ENCODE results near the gene SHISA7.
A peak's percentile ranks its signal among the peaks of the same experiment; 100 is the strongest.

SHISA7 gene

GRCh38 chr19:55442372-55442961 lies 633 bp downstream of the SHISA7 start:
- no peak for DNase-seq (ENCODE audit: low read depth)
- no peak for TF ChIP-seq CTCF (conservative IDR thresholded peaks at IDR 0.05; ENCODE audit: low read depth, low read length)

GRCh38 chr19:55441692-55442321 lies 1.3 kb downstream of the SHISA7 start:
- no peak for DNase-seq (ENCODE audit: low read depth)
- H3K4me3 ChIP-seq (ENCODE audit: low read depth, low read length), result no peak overlapping the region

More at GRCh38 chr19:55442372-55442961, 633 bp downstream of the SHISA7 start:
- no peak overlapping the region for H3K4me3 ChIP-seq (ENCODE audit: low read depth, low read length)

GRCh38 chr19:55441319-55441691 lies 1.8 kb downstream of the SHISA7 start:
- DNase-seq (ENCODE audit: low read depth), result no peak
- no peak for TF ChIP-seq CTCF (conservative IDR thresholded peaks at IDR 0.05; ENCODE audit: low read depth, low read length)
- H3K4me3 ChIP-seq (ENCODE audit: low read depth, low read length), result no peak overlapping the region

More at GRCh38 chr19:55441692-55442321, 1.3 kb downstream of the SHISA7 start:
- TF ChIP-seq CTCF (conservative IDR thresholded peaks at IDR 0.05; ENCODE audit: low read depth, low read length), result no peak

GRCh38 chr19:55440411-55441105 lies 2.5 kb downstream of the SHISA7 start:
- no peak for DNase-seq (ENCODE audit: low read depth)
- TF ChIP-seq CTCF (conservative IDR thresholded peaks at IDR 0.05; ENCODE audit: low read depth, low read length), result no peak
- no peak overlapping the region for H3K4me3 ChIP-seq (ENCODE audit: low read depth, low read length)

- TF ChIP-seq CTCF (conservative IDR thresholded peaks at IDR 0.05; ENCODE audit: low read depth, low read length), result no peak
- DNase-seq (ENCODE audit: low read depth), result no peak
- H3K4me3 ChIP-seq (ENCODE audit: low read depth, low read length), result no peak overlapping the region
These were observed 4.0 kb downstream of the SHISA7 start for GRCh38 chr19:55439052-55439451.

GRCh38 chr19:55437410-55437809 lies 5.7 kb downstream of the SHISA7 start:
- no peak for TF ChIP-seq CTCF (conservative IDR thresholded peaks at IDR 0.05; ENCODE audit: low read depth, low read length)
- peak; percentile 74 for DNase-seq (ENCODE audit: low read depth)
- no peak overlapping the region for H3K4me3 ChIP-seq (ENCODE audit: low read depth, low read length)

Data from choroid plexus epithelial cell (primary cell).